EH (cell line): Measurements from ENCODE around the gene DPYD.
"Not testable (repeated sequence)": the region's sequence is repeated elsewhere in the genome, so short reads cannot be mapped to it uniquely, and the experiment has no call there.

ENCODE experiments used
- DNase-seq: peaks from one replicate; pipeline ENCODE4 v3.0.0-alpha.2; 2015; ENCODE audit warnings: low read depth

Gene DPYD

GRCh38 chr1:97277891-97278654 is 642.8 kb downstream of the DPYD start:
- peak; percentile 63 for DNase-seq

DNA sequence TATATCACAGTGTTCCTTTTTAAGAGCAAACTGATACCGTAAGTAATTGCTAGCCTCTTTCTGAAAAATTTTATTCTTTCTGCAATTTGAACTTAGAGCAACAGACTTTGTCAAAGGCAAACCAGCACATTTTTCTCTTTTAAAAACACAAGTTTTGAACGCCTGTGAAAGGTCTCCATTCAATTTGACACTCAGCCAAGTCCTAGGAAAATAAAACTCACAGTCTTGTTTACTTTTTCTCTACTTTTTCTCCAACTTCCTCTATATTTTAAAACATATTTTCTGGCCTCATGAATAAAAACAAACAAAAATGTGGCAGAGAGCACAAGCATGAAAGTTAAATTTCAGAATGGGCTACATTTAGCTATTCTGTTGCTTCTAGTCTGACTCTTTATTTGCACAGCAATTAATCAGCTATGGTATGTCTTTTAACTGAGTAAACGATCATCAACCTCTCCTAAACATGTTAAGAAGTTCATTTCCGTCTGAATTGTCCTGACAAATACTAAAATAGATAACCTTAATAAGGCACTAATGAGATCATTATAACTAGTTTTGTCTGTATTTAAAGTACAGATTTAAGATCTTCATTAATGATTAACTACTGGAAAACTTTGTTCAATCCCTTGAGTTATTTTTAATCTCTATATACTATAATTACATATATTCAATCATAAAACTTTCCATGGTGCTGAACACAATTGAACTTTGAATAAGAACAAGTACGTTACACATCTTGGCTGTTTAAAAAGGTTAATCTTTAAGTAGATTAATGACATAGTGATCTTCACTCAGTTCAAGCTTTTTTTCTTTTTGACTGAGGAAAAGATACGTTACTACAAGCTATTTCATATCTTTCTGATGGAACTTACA is 648.7 kb downstream of the DPYD start:
- peak; percentile 38 for DNase-seq

DNA sequence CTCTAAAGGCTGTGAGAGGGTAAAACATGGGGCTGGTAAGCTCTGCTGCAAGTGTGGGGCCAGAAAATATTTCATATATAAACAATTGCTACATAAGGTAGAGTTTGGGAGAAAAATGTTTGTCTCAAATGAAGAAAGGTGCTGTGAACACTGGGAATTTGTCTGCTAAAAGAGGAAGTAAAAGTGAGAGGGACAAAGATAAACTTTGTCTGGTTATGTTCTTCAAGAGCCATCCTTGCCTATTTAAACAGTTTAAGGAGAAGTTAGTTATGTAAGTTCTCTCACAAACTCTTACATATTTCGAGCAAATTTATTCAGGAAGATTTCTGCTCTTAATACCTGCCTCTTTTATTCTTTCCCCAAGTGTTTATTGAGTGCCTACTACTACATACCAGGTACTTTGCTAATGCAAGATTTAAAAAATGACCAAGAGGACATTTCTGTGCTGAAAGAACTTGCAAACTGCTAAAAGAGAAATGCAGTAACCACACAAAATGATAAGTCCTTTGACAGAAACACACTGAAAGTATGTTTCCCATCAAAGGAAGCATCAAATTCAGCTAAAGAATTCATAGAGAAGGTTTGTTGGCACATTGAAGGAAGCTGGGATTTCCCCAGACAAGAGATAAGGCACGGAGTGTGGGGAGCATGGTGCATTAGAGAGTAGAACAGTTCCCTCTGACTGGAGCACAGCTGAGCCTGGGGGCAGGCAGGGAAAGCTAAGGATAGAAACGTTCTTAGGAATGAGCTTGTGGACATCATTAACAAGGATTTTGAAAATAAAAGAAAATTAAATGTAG is 650.1 kb downstream of the DPYD start:
- peak; percentile 83 for DNase-seq

- DNase-seq = no peak
These were observed 655.2 kb downstream of the DPYD start for GRCh38 chr1:97265630-97266029.

GRCh38 chr1:97262842-97263241 is 658.0 kb downstream of the DPYD start:
- no peak for DNase-seq

GRCh38 chr1:97258597-97258996 is 662.2 kb downstream of the DPYD start:
- no peak for DNase-seq

GRCh38 chr1:97254731-97255463 is 665.9 kb downstream of the DPYD start:
- DNase-seq = no peak

GRCh38 chr1:97252925-97253324 is 667.9 kb downstream of the DPYD start:
- no peak for DNase-seq

DNA sequence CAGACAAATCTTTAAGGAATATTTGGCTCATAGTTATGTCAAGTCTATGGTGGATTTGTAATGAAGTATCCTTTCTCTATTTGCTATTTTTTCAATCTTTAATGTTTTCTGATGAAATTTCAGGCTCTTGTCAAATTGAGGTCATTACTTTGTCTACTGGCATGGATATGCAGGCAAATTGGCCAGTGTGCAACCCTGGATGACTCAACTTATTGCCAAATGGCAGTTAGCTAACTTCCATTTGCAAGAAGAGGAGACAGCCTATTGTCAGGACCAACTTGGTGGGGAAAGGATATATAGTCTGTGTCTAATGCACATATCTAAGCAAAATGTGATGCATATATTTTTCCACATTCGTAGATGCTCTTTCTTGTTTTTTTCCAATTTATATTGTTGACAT is 668.8 kb downstream of the DPYD start:
- DNase-seq = peak; percentile 62

GRCh38 chr1:97247196-97247595 is 673.6 kb downstream of the DPYD start:
- peak; percentile 32 for DNase-seq

GRCh38 chr1:97245682-97246081 is 675.2 kb downstream of the DPYD start:
- peak; percentile 6 for DNase-seq

DNA sequence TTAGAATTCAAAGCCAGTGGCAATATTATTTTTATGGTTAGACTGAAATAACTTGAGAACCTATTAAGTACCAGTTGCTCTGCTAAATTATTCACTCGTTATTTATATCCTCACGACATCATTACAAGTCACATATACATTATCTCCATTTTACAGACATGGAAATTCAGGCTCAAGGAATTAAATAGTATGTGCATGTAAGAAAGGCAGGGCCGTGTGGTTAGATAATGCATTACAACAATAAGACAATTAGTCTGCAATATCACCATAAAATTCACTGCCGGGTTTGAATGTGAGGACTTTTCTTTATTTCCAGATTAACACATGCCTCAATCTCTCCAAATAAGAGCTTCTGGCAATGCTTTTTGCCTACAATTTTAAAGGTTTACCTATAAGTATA is 675.8 kb downstream of the DPYD start:
- DNase-seq = no peak

DNA sequence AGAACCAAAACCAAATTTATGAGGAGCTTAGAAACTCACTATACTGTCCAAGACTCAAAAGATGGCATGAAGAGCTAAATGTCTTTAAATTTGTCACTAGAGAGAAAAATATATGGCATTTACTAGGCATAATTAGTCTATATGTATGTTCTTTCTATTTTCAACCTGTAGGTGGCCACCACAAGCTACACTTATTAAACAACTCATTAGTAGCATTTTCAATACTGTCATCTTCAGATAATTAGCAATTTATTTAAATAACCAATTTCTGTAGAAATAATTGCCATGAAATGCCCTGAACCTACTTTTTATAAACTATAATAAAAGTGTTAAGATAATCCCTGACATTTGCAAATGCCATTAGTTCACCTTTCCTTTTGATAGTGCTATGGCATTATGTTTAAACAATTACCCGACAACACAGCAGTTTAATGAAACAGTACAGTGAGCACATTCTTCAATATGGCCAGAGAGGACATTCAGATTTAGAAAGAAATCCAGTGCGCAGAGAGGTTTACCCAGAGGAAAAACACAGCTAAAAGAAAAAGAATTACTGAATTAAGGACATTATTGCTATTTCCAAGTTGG is 676.8 kb downstream of the DPYD start:
- peak; percentile 48 for DNase-seq

GRCh38 chr1:97238816-97239215 is 682.0 kb downstream of the DPYD start:
- DNase-seq = no peak

DNA sequence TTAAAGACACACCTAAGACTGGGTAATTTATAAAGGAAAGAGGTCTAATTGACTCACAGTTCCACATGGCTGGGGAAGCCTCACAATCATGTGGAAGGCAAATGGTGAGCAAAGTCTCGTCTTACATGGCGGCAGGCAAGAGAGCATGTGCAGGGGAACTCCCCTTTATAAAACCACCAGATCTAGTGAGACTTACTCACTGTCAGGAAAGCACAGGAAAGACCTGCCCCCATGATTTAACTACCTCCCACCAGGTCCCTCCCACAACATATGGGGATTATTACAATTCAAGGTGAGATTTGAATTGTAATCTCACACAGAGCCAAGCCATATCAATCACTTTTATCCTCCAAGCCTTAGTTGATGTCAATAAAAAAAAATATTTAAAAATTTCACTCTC is 689.5 kb downstream of the DPYD start:
- not testable (repeated sequence) for DNase-seq

GRCh38 chr1:97212671-97213070 is 708.2 kb downstream of the DPYD start:
- DNase-seq = no peak

DNA sequence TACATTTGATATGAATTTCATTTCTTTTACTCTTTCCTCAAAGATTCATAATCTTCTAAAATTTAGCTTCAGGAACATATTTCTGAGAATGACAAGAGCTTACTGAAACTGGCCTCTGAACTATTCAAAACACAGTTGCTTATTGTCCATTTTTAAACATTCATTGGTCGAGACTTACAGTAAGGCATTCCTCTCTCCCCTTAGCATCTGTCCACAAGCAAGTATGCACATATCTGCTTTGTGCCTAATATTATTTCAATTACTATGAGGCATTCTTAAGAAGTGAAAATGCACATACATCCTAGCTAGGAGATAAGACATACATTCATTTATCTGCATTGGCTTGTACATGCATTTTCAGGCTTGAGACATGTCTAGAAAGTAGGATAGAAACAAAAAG is 710.5 kb downstream of the DPYD start:
- DNase-seq = peak; percentile 2

DNA sequence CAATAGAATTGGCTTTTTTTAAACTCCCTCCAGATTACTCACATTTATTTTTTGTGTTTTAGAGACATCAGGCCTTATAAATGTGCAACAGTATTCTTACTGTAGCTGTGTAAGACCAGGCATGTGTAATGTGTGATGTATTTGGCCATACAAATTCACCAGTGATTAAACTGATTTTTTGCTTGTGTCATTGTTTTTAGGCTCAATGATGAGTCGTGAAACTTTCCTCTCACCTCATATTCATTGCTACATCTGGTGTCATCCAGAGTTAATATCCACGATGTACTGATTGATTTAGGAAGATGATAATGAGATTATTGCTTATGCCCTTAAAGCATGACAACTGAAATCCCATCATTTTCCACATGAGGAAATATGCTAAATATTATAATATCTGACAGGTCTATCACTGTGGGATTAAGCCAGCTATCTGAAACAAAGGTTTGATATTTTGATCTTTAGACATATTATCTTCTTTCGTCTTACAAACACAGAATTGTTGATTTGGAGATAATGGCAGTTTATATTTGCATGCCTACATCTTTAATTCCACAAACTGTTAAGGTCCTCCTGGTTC is 711.4 kb downstream of the DPYD start:
- peak; percentile 5 for DNase-seq

DNA sequence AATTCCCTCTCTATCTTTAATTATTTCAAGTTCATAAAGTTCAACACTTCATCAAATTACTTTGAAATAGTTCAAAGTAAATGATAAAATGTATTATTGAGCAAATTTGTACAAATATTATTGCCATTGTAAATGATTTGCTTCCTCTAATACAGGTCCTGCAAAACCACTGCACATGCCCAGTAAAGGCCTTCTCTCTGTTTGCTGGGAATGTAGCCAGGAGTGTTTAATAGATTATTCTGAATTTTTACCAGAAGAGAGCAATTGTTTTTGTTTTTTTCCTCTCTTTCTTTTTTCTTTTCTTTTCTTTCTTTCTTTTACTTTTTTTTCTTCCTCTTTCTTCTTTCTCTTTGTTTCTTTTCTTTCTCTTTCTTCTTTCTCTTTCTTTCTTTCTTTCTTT is 713.0 kb downstream of the DPYD start:
- no peak for DNase-seq

DNA sequence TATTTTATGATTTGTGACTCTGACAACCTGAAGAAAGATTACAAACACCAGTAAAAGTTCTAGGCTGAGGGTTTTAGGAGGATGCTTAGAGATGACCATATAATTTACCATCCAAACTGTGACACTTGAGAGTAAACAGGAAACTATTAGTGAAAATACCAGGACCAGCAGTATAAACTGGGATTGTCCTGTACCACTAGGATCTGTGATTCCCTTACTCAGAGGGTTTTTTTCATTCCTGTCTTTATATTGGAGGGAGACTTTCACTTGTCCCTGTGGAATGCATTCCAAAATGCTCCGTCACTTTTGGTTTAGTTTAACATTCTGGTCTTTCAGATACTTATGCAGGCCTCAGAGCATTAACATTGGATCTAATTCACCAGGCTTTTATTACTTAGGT is 716.4 kb downstream of the DPYD start:
- peak; percentile 65 for DNase-seq
